CD4-positive, CD25-positive, alpha-beta regulatory T cell (primary cell): ENCODE data around the gene S100A3. TPM values are rescaled to one million over a fixed set of nuclear protein-coding genes. Genes with fewer than 3 reads are reported as not detected.
A peak's percentile ranks its signal among the peaks of the same experiment; 100 is the strongest.

Experiments used
- ATAC-seq, 2 donors: fragments of 150-1000 bp; cut with Tn5 transposase; one replicate each; pipeline ENCODE4 v1.10.0; 2021; ENCODE audit warnings: low read depth in 2 of 2, moderate number of reproducible peaks in 2 of 2, moderate library complexity in 1 of 2
- DNase-seq, 3 donors: peaks; one replicate each; pipeline versions ENCODE4 v3.0.0 to v3.0.0-alpha.2; 2012 to 2022; ENCODE audit warnings: mixed read lengths in 1 of 3
- H3K27ac ChIP-seq: one replicate; pipeline ENCODE4 v1.7.0; 2013; ENCODE audit warnings: mild to moderate bottlenecking, low read length; ENCODE audit not compliant: insufficient read depth, poor library complexity, severe bottlenecking
- H3K27me3 ChIP-seq: one replicate; pipeline ENCODE4 v1.7.0; 2013; ENCODE audit warnings: low read length; ENCODE audit not compliant: control insufficient read depth, insufficient read depth
- H3K36me3 ChIP-seq: one replicate; pipeline ENCODE4 v1.7.0; 2013; ENCODE audit warnings: mild to moderate bottlenecking, low read length, moderate library complexity; ENCODE audit not compliant: control insufficient read depth, insufficient read depth
- H3K4me1 ChIP-seq: 2 replicates; pipeline ENCODE4 v1.7.0; 2013; ENCODE audit warnings: mild to moderate bottlenecking, low read length; ENCODE audit not compliant: insufficient read depth, control insufficient read depth, poor library complexity, severe bottlenecking
- H3K4me3 ChIP-seq: one replicate; pipeline ENCODE4 v1.7.0; 2013; ENCODE audit warnings: low read depth, mild to moderate bottlenecking, low read length, moderate library complexity
- H3K9me3 ChIP-seq, 2 experiments: 1 replicate in 1 of 2; 2 replicates in 1 of 2; pipeline ENCODE4 v1.7.0; 2013; ENCODE audit warnings: low read length in 2 of 2, mild to moderate bottlenecking in 1 of 2, moderate library complexity in 1 of 2; ENCODE audit not compliant: control insufficient read depth in 2 of 2
- H3K27ac Mint-ChIP-seq, 3 donors: one replicate each; pipeline ENCODE4 v1.8.0; 2020 to 2022; ENCODE audit warnings: mild to moderate bottlenecking in 3 of 3, mixed read lengths in 3 of 3, moderate library complexity in 2 of 3
- H3K27me3 Mint-ChIP-seq: one replicate; pipeline ENCODE4 v1.8.0; 2022; ENCODE audit warnings: mild to moderate bottlenecking, mixed read lengths
- H3K36me3 Mint-ChIP-seq: one replicate; pipeline ENCODE4 v1.8.0; 2020; ENCODE audit warnings: mixed read lengths
- H3K4me1 Mint-ChIP-seq, 4 donors: one replicate each; pipeline ENCODE4 v1.8.0; 2020 to 2022; ENCODE audit warnings: mixed read lengths in 4 of 4, mild to moderate bottlenecking in 1 of 4
- H3K4me3 Mint-ChIP-seq, 4 donors: one replicate each; pipeline ENCODE4 v1.8.0; 2020 to 2022; ENCODE audit warnings: mild to moderate bottlenecking in 4 of 4, mixed read lengths in 4 of 4, moderate library complexity in 3 of 4
- H3K9me3 Mint-ChIP-seq, 7 donors: one replicate each; pipeline ENCODE4 v1.8.0; 2020 to 2022; ENCODE audit warnings: mixed read lengths in 7 of 7, mild to moderate bottlenecking in 3 of 7, moderate library complexity in 2 of 7
- polyA plus RNA-seq, 4 donors: library from polyadenylated mRNA; unstranded; fragments of 300-500 nt; fragmentation: Illumina TruSeq; gene quantifications; one replicate each; pipeline ENCODE4 v1.2.3, GENCODE V29; 2021
- total RNA-seq: library from RNA; stranded (reverse); gene quantifications from one replicate; pipeline ENCODE4 v1.2.3, GENCODE V29; 2022

The S100A3 gene
- total and polyA plus RNA-seq, 5 donors from 2014 or later = not detected

- Mint-ChIP-seq H3K36me3 (no peaks in the 10 kb centered on the region), H3K4me3 (no peak overlapping the region), H3K4me1 (peaks cover 0 to 13% (median 0%) of the 10 kb centered on the region in 4 donors), H3K9me3 (no peaks in the 10 kb centered on the region), H3K27me3 (no peaks in the 10 kb centered on the region), H3K27ac (peak overlapping the region in 1 of 3 donors; percentile 59)
- DNase-seq (no peak), ATAC-seq (no peak)
- H3K27ac ChIP-seq = no peak overlapping the region
- no peak overlapping the region for H3K4me3 ChIP-seq
- H3K9me3 ChIP-seq = no peaks in the 10 kb centered on the region
- H3K36me3 ChIP-seq = no peaks in the 10 kb centered on the region
- H3K4me1 ChIP-seq = no peaks in the 10 kb centered on the region
- H3K27me3 ChIP-seq = no peaks in the 10 kb centered on the region
Measured at GRCh38 chr1:153553096-153553495, 4.0 kb upstream of the S100A3 start.

DNA sequence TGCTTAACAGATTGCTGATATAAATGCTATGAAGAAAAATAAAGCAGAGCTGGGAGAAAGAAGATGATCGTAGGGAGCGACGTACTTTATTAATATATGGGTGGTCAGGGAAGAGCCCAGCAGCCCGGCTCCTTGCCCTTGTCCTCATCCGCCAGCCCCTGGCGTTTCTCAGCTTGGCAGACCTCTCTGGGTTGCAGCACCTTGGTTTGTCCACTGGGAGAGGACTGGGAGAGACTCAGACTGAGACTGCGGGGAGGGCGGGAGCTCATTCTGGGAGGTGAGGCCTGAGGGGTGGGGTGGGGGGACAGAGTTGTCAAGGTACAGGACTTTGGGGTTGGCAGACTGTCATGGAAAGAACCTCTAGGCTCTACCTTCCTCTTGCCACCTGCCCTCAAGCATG lies 3.3 kb upstream of the S100A3 start:
- H3K4me1 ChIP-seq = peaks cover 1% of the 10 kb centered on the region
- Mint-ChIP-seq H3K4me1 (peaks cover 0 to 18% (median 0%) of the 10 kb centered on the region in 4 donors), H3K4me3 (no peak overlapping the region), H3K36me3 (no peaks in the 10 kb centered on the region), H3K27me3 (no peaks in the 10 kb centered on the region), H3K9me3 (no peaks in the 10 kb centered on the region), H3K27ac (no peak overlapping the region)
- H3K27ac ChIP-seq = no peak overlapping the region
- DNase-seq (no peak), ATAC-seq (no peak)
- no peaks in the 10 kb centered on the region for H3K9me3 ChIP-seq
- no peaks in the 10 kb centered on the region for H3K36me3 ChIP-seq
- H3K27me3 ChIP-seq = no peaks in the 10 kb centered on the region
- H3K4me3 ChIP-seq = no peak overlapping the region

DNA sequence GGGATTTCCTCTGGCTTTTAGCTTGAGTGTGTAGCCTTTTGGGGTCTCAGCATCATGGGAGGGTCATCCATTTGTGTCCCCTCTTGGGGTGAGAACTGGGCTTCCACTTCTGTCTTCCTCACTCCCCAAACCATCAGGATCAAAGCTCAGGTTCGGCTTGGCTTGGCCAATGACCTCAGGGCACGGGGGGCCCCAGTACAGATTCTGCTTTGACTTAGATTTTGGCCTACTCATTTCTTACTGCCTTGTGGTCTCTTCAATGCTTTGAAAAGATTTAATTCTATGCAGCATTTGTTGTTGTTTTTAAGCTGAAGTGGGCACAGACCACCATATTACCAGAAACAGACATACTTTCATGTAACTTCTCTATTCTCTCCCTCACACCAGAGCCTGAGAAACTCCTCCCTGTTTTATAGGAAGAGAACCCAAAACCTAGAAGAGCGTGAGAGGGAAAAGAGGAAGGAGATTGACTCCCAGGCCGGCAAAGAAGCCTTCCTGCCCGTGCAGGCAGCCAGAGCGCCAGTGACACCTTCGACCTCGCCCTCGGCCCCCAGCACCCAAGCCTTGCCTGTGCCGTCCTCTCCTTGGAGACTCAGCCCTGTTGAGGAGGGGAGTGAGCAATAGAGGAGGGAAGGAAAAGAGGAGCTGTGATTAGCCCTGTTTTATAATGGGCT lies 1.9 kb upstream of the S100A3 start:
- Histone ChIP-seq H3K27ac (no peak overlapping the region), H3K4me3 (no peak overlapping the region), H3K36me3 (no peaks in the 10 kb centered on the region), H3K9me3 (no peaks in the 10 kb centered on the region), H3K4me1 (peaks cover 13% of the 10 kb centered on the region), H3K27me3 (no peaks in the 10 kb centered on the region)
- peaks cover 0 to 26% (median 4%) of the 10 kb centered on the region in 4 donors for H3K4me1 Mint-ChIP-seq
- ATAC-seq (no peak), DNase-seq (no peak)
- peak overlapping the region in 1 of 3 donors; percentile 82 for H3K27ac Mint-ChIP-seq
- H3K4me3 Mint-ChIP-seq = peak overlapping the region in 1 of 4 donors; percentile 43
- H3K9me3 Mint-ChIP-seq = no peaks in the 10 kb centered on the region
- H3K36me3 Mint-ChIP-seq = no peaks in the 10 kb centered on the region
- H3K27me3 Mint-ChIP-seq = no peaks in the 10 kb centered on the region

DNA sequence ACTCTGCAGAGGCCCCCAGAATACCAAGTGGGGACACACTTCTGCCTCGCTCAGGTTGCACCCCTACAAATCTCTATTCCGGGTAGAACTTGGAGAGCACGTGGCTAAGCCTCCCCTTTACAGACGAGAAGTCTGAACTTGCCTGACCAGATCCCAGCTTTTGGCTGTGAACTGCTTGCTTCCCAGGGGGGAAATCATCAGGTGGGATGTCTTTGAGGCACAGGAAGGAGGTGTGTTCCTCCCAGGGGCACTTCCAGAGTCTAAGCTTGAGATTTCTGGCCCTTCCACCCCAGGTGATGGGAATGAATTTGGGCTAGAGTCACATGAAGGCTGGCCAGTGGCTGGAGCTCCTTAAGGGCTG lies 1.3 kb upstream of the S100A3 start:
- H3K27ac Mint-ChIP-seq = peak overlapping the region in 1 of 3 donors; percentile 79
- H3K36me3 Mint-ChIP-seq = peaks cover 2% of the 10 kb centered on the region
- no peaks in the 10 kb centered on the region for H3K9me3 ChIP-seq
- H3K36me3 ChIP-seq = no peaks in the 10 kb centered on the region
- H3K27ac ChIP-seq = no peak overlapping the region
- H3K4me1 Mint-ChIP-seq = peaks cover 0 to 32% (median 9%) of the 10 kb centered on the region in 4 donors
- no peaks in the 10 kb centered on the region for H3K9me3 Mint-ChIP-seq
- DNase-seq = no peak
- ATAC-seq = no peak
- no peaks in the 10 kb centered on the region for H3K27me3 Mint-ChIP-seq
- H3K4me3 Mint-ChIP-seq = no peak overlapping the region
- H3K4me1 ChIP-seq = peaks cover 19% of the 10 kb centered on the region
- no peak overlapping the region for H3K4me3 ChIP-seq
- no peaks in the 10 kb centered on the region for H3K27me3 ChIP-seq

DNA sequence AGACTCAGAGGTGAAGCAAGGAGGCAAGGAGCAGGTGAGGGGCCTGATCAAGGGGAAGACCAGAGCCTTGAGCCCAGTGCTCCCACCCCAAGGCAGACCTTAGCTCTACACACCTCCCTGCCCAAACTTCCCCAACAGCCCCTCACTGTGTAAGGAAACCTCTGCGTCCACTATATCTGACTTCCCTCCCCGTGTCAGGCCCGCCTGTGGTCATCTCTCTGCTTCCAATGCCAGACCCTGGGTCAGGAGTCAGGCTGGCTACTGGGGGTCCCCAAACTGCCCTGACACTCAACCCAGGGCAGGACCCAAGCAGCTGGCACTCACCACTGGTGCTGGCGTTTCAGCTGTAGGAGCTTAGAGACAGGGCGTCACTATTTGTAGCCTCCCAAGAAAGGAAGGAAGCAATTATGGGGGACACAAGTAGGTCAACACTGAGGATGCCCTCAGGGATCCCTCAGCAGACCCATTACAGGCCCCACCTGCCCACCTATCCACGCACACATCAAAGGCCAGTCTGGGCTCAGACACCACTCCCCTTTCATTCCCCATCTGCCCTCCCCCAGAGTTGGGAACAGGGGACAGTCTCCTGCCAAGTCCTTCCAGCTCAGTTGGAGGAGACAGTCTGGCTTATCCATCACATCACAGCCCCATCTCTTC lies 811 bp upstream of the S100A3 start:
- no peak for DNase-seq
- no peaks in the 10 kb centered on the region for H3K9me3 Mint-ChIP-seq
- H3K9me3 ChIP-seq = no peaks in the 10 kb centered on the region
- H3K27ac Mint-ChIP-seq = peak overlapping the region in 2 of 3 donors; percentile 25 to 79
- H3K4me1 Mint-ChIP-seq = peaks cover 0 to 37% (median 13%) of the 10 kb centered on the region in 4 donors
- H3K4me3 Mint-ChIP-seq = no peak overlapping the region
- peaks cover 7% of the 10 kb centered on the region for H3K36me3 Mint-ChIP-seq
- H3K4me1 ChIP-seq = peaks cover 24% of the 10 kb centered on the region
- no peak for ATAC-seq
- no peak overlapping the region for H3K27ac ChIP-seq
- H3K4me3 ChIP-seq = no peak overlapping the region
- H3K36me3 ChIP-seq = no peaks in the 10 kb centered on the region
- no peaks in the 10 kb centered on the region for H3K27me3 Mint-ChIP-seq
- no peaks in the 10 kb centered on the region for H3K27me3 ChIP-seq

DNA sequence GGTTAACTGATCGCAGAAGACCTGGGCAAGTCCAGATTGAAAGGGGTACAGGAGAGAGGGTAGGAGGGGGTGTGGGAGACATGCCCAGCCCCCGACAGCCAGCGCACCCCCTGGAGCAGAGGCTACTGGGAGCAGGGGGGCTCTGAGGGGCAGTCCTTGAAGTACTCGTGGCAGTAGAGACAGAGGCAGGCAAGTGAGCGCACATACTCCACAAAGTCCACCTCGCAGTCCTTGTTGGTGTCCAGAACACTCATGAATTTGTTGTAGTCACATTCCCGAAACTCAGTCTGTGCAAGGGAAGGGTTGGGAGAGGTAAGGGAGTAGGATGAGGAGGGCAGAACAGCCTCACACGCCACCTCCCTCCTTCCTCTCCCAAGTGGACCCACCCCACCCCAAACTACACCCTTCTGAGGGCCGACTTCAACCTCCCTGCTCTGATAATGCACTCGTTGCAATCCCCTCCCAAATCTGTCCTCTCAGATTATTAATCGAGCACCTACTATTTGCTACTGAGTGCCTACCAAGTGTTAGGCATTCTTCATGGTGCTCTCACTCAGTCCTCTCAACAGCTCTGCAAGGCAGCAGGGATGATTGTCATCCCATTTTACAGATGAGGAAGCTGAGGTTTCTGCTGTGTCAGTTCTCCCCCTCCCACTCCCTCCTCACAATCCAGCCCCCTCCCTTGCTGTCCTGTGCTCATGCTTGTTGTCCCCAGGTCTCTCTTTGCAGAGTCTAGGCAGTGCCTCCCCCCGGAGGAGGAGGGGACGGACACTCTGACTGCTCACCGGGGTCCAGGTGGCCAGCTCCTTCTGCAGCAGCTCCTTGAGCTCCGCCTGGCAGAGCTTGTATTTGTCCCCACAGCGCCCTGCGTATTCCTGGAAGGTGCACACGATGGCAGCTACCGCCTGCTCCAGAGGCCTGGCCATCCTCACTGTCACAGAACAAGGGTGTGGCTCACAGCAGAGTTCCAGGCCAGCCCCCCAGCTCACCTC lies 1.2 kb downstream of the S100A3 start:
- H3K27ac ChIP-seq = no peak overlapping the region
- no peaks in the 10 kb centered on the region for H3K9me3 ChIP-seq
- H3K27me3 Mint-ChIP-seq = no peaks in the 10 kb centered on the region
- DNase-seq (no peak), ATAC-seq (no peak)
- H3K27me3 ChIP-seq = no peaks in the 10 kb centered on the region
- peaks cover 13% of the 10 kb centered on the region for H3K36me3 ChIP-seq
- no peak overlapping the region for H3K4me3 ChIP-seq
- no peaks in the 10 kb centered on the region for H3K9me3 Mint-ChIP-seq
- H3K27ac Mint-ChIP-seq = peak overlapping the region in 2 of 3 donors; percentile 14 to 51
- peaks cover under 1 to 55% (median 26%) of the 10 kb centered on the region in 4 donors for H3K4me1 Mint-ChIP-seq
- H3K4me1 ChIP-seq = peaks cover 44% of the 10 kb centered on the region
- peak overlapping the region in 1 of 4 donors; percentile 74 for H3K4me3 Mint-ChIP-seq
- H3K36me3 Mint-ChIP-seq = peaks cover 23% of the 10 kb centered on the region

DNA sequence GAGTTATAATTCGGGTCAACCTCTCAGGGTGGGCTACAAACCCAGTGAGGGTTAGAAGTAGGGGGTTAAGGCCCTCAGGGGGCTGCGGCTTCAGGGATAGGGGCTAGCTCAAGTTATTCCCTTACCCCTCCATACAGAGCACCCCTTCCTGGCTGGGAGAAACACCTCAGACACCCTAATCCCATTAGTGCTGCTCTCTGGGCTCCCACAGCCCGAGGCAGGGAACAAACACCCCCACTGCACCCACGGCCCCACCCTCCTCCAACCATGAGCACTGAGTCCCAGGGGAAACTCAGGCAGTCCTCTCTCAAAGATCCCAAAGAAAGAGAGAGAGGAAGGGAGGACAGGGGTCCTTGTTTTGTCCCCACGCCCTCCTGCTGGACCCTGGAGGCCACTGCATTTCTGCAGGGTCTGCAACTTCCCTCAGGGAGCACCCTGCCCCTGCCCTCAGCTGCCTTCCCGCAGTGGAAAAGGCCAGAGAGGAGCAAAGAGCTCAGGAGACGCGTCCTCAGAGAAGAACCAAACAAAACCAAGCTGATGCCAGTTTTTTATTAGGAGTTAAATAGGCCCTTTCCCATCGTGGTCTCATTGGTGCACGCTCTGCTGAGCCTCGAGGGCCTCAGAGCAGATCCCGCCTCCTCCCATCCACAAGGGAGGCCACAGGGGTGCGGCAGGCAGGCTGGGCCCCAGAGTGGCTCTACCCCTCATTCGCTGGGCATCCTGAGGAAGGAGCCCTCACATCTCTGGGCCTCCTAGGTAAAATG lies 2.1 kb downstream of the S100A3 start:
- Histone ChIP-seq H3K9me3 (no peaks in the 10 kb centered on the region), H3K27ac (peak overlapping the region; percentile 82), H3K4me3 (no peak overlapping the region), H3K36me3 (peaks cover 16% of the 10 kb centered on the region), H3K4me1 (peaks cover 53% of the 10 kb centered on the region), H3K27me3 (no peaks in the 10 kb centered on the region)
- peak overlapping the region in 3 of 4 donors; percentile 97 to 100 (median 97) for H3K4me3 Mint-ChIP-seq
- peak overlapping the region; percentile 97 to 99 (median 98) for H3K27ac Mint-ChIP-seq
- no peaks in the 10 kb centered on the region for H3K9me3 Mint-ChIP-seq
- H3K4me1 Mint-ChIP-seq = peaks cover 5 to 64% (median 33%) of the 10 kb centered on the region in 4 donors
- peaks cover 28% of the 10 kb centered on the region for H3K36me3 Mint-ChIP-seq
- DNase-seq (no peak), ATAC-seq (no peak)
- no peaks in the 10 kb centered on the region for H3K27me3 Mint-ChIP-seq
